NK-92 (cell line): ENCODE measurements around the gene CPED1.
A peak's percentile ranks its signal among the peaks of the same experiment; 100 is the strongest.

Source experiments
- DNase-seq: peaks from one replicate; lab custom pipeline; 2025; ENCODE audit not compliant: unreplicated experiment; lab: John Stamatoyannopoulos, UW

The CPED1 gene

DNA sequence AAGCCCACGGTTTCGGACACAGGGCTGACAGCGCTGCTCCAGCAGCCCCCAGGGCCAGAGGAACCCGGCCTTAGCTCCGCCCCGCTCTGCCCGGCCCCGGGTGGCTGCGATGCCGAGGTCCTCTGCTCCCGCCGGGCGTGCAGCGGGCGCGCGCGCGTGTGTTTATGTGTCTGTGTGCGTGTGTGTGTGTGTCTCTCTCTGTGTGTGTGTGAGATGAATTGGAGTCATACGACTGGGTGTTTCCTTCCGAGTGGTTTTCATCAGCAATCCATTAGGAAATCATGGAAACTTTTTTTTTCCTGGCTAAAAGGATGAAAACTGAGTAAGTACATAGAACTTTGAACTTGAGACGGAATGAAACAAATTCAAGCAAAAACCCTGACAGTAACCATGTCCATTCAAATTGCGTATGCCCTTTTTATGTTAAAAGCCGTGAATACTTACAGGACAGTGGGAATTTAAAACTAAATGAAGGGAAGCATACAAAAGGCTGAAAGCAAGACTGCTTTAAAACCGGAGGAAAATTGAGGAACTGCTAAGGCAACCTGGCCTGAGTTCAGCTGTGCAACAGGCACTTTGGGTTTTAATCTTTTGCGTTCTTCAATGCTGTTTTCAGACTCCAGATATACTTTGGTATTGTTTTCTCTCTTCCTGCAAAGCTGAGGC, at the start of gene CPED1:
Gene CPED1, plus strand, starts transcription at position 121 of the 666 bp plus-strand sequence. CDS start 911 bp downstream, outside the sequence.
- no peak for DNase-seq

- DNase-seq = no peak
Measured at GRCh38 chr7:120939345-120939744, 49.2 kb upstream of the CPED1 start.

- DNase-seq = no peak
Measured at GRCh38 chr7:120941064-120941463, 47.4 kb upstream of the CPED1 start.

GRCh38 chr7:120941856-120942255, 46.7 kb upstream of the CPED1 start:
- DNase-seq = no peak

DNA sequence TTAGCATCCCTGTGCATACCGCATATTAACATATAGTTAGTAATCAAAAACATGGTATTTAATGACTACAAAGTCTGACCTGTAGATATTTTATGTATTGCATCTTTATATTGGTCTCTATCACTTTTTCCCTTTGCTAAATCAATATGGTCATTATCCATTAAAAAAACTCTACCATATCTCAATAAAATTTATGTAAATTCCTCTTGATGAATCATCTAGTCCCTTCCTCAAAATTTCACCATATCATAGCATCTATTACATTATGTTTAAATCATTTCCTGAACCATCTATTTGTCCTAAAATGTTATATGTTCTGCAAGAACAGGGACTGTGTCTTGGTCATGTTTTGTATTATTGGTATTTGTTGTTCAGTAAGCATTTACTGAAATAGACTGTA, 45.6 kb upstream of the CPED1 start:
- no peak for DNase-seq

- no peak for DNase-seq
Measured at GRCh38 chr7:120944826-120945562, 43.5 kb upstream of the CPED1 start.

- DNase-seq = no peak
Measured at GRCh38 chr7:120947980-120948379, 40.5 kb upstream of the CPED1 start.

- no peak for DNase-seq
Measured at GRCh38 chr7:120949393-120949911, 39.1 kb upstream of the CPED1 start.

GRCh38 chr7:120949998-120950538, 38.4 kb upstream of the CPED1 start:
- DNase-seq = no peak

GRCh38 chr7:120950539-120951308, 37.8 kb upstream of the CPED1 start, which contains the start of gene ING3:
Gene ING3, plus strand, starts transcription at chr7:120950777. Its CDS starts 120 bp downstream, at chr7:120950897.
- DNase-seq = peak; percentile 86

GRCh38 chr7:120951309-120951699, 37.2 kb upstream of the CPED1 start:
- no peak for DNase-seq

- no peak for DNase-seq
Measured at GRCh38 chr7:120951826-120952225, 36.7 kb upstream of the CPED1 start.

GRCh38 chr7:120955577-120956149, 32.8 kb upstream of the CPED1 start:
- DNase-seq = no peak

DNA sequence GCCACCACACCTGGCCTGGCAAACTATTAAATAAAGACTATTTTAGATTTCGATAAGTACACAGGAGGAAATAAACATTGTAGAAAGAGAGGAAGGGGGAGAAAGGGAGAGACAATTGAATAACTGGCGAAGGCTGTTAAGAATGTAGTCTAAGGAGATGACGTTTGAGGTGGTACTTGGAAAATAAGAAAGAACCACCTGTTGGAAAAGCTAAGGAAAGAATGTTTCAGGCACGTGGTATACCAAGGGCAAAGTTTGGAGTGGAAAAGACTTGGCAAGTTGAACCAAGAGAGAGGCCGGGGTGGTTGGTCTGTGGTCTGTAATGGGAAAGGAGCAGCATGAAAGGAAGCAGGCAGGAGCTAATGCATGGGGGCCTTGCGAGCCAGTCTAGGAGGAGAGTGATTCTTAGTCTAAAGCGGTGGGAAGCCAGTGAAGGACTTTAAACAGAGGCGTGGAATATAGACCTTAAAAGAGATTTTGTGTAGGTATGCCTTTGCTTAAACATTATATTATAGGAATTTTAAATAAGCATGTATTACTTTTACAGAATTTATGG, 28.5 kb upstream of the CPED1 start:
- DNase-seq = no peak

DNA sequence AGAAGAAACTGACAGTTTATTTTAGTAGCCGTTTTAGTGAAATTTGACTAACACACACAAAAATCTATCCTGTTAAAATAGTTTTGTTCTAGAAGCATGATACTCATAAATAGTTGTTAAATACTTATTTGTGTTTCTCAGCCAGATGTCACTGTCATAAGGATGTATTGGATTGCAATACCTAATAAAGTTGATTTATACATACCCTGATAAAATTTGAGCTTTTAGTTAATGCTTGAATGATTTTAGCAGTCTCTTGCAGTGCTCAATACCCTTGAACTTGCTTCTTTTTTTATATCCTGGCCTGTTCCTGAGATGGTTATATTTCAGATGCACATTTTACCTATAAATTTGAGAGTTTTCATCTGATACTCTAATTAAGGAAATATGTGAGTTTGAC, 27.8 kb upstream of the CPED1 start:
- no peak for DNase-seq

- no peak for DNase-seq
Measured at GRCh38 chr7:120961638-120962173, 26.8 kb upstream of the CPED1 start.

DNA sequence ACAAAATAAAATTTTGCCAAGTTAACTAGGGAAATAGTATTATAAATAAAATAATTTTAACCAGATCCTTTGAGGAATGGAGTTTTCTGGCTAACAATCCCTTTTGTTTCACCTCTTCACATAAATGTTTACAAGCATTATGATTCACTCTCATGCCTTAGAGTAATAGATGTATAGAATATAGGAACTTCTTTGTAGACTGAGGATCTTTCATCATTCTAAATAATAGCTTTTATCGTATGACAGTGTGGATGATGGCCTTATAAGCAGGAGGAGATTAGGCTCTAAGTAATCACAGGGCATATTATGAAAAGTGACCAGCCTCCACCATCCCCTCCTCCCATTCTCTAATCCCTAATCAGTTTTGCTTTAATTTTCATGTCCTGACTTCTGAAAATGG, 24.4 kb upstream of the CPED1 start:
- no peak for DNase-seq

- DNase-seq = no peak
Measured at GRCh38 chr7:120966961-120967360, 21.6 kb upstream of the CPED1 start.

DNA sequence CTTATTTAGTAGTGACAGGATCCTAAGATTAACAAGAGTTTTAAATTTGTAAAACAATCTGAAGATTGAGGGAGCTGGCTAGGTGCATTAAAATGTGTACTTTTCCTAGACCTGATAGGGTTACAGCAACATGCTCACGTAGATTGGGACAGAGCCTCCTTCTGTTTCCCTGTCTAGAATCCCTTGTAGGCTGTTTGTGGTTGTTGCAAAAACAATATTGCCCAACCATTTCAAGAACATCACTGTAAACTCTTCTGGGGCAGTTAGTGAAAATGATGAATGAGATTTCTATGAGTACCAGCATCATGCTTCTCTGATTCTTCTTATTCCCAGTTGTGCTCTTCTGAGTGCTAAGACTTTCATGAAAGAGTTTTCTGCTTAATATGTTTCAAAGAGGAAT, 14.7 kb upstream of the CPED1 start:
- no peak for DNase-seq

DNA sequence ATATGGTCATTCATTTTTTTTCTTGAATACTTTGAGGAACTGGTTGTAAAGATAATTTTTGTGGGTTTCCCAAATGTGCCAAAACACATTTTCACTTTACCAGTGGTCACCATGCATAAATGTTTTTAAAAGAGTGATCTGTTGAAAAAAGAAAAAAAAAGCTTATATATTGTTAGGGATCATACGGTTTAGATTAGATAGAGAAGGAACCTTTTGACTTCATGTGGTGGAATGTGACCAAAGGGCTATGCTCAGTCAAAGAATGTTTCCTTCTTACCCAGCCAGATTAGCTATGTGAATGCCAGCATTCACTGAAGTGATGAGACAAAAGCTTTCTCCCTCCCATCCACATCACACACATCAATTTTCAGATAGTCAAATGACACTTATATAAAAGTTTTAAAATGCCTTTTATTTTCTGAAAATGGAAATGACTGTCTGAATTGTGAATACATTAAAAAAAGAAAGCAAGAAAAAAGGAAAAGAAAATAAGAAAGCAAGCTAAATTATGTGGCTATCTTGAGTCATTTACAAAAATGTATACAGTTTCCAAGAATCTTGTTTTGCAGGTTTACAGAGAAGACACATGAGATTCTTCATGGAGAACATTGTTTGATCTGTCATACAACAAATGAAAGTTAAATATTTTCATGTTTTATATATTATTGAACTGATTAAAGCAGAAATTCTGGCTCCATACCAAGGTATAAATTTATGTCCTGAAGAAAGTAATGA, 8.6 kb upstream of the CPED1 start:
- DNase-seq = no peak
